HG02759 (cell line): Measurements from ENCODE around the gene CTRB2.

Source experiments
- ATAC-seq: cut with Tn5 transposase; IDR thresholded peaks from one replicate; pipeline ENCODE4 v1.9.1; 2021; ENCODE audit warnings: mild to moderate bottlenecking, moderate library complexity; ENCODE audit not compliant: unreplicated experiment

CTRB2 gene

GRCh38 chr16:75206749-75207451 lies at the start of gene CTRB2:
CTRB2 (minus strand) TSS chr16:75207161; CDS start chr16:75207141, 20 bp downstream.
- ATAC-seq: no peak

- no peak for ATAC-seq
Measured at GRCh38 chr16:75256059-75256571, 49.2 kb upstream of the CTRB2 start.

- ATAC-seq: no peak
Measured at GRCh38 chr16:75254359-75254837, 47.4 kb upstream of the CTRB2 start.

- ATAC-seq: no peak
Measured at GRCh38 chr16:75252946-75253911, 46.3 kb upstream of the CTRB2 start.

GRCh38 chr16:75252049-75252864 lies 45.3 kb upstream of the CTRB2 start:
- ATAC-seq: no peak

GRCh38 chr16:75251280-75252048 lies 44.5 kb upstream of the CTRB2 start, which contains the start of gene BCAR1:
BCAR1 (minus strand) TSS chr16:75251624; CDS start chr16:75251482, 142 bp downstream.
- ATAC-seq: peak; percentile 85

- peak; percentile 51 for ATAC-seq
Measured at GRCh38 chr16:75250809-75251279, 43.9 kb upstream of the CTRB2 start.

- no peak for ATAC-seq
Measured at GRCh38 chr16:75250089-75250808, 43.3 kb upstream of the CTRB2 start.

GRCh38 chr16:75249441-75249840 lies 42.5 kb upstream of the CTRB2 start:
- no peak for ATAC-seq

GRCh38 chr16:75248536-75249380 lies 41.8 kb upstream of the CTRB2 start:
- ATAC-seq: no peak

- no peak for ATAC-seq
Measured at GRCh38 chr16:75248142-75248535, 41.2 kb upstream of the CTRB2 start.

- ATAC-seq: no peak
Measured at GRCh38 chr16:75247249-75247648, 40.3 kb upstream of the CTRB2 start.

GRCh38 chr16:75246504-75247205 lies 39.7 kb upstream of the CTRB2 start:
- no peak for ATAC-seq

GRCh38 chr16:75244844-75245758 lies 38.1 kb upstream of the CTRB2 start:
- ATAC-seq: peak; percentile 58

- no peak for ATAC-seq
Measured at GRCh38 chr16:75244225-75244809, 37.4 kb upstream of the CTRB2 start.

- ATAC-seq: no peak
Measured at GRCh38 chr16:75243667-75244224, 36.8 kb upstream of the CTRB2 start.
